Dedifferentiated amniotic fluid mesenchymal stem cell (primary cell): ENCODE data around the gene MED8.
A peak's percentile ranks its signal among the peaks of the same experiment; 100 is the strongest.

Experiments used
- DNase-seq: peaks from one replicate; pipeline ENCODE4 v3.0.0-alpha.2; 2016; ENCODE audit errors: extremely low spot score

MED8 gene

GRCh38 chr1:43389326-43390313 is at the start of gene MED8, which contains the start of gene SZT2:
TSS of gene MED8 (minus strand) at chr1:43389800. CDS start at chr1:43389764, 36 bp downstream.
TSS of gene SZT2 (plus strand) at chr1:43389899. CDS start at chr1:43389969, 70 bp downstream.
- peak; percentile 91 for DNase-seq

GRCh38 chr1:43438953-43439581 is 49.5 kb upstream of the MED8 start:
- DNase-seq = no peak

GRCh38 chr1:43438576-43438952 is 49.0 kb upstream of the MED8 start:
- DNase-seq = no peak

- no peak for DNase-seq
Observed at GRCh38 chr1:43438006-43438405, 48.4 kb upstream of the MED8 start.

GRCh38 chr1:43437031-43437973 is 47.7 kb upstream of the MED8 start:
- DNase-seq = no peak

- DNase-seq = peak; percentile 15
Observed at GRCh38 chr1:43436371-43436770, 46.8 kb upstream of the MED8 start.

GRCh38 chr1:43435146-43436145 is 45.8 kb upstream of the MED8 start:
- DNase-seq = peak; percentile 26

GRCh38 chr1:43434256-43434655 is 44.7 kb upstream of the MED8 start:
- DNase-seq = no peak

GRCh38 chr1:43432907-43433306 is 43.3 kb upstream of the MED8 start:
- no peak for DNase-seq

GRCh38 chr1:43432171-43432860 is 42.7 kb upstream of the MED8 start:
- no peak for DNase-seq

- no peak for DNase-seq
Observed at GRCh38 chr1:43431676-43432075, 42.1 kb upstream of the MED8 start.

GRCh38 chr1:43430831-43431230 is 41.2 kb upstream of the MED8 start:
- DNase-seq = no peak

- no peak for DNase-seq
Observed at GRCh38 chr1:43427941-43428340, 38.3 kb upstream of the MED8 start.

- DNase-seq = no peak
Observed at GRCh38 chr1:43427524-43427923, 37.9 kb upstream of the MED8 start.

GRCh38 chr1:43426221-43426620 is 36.6 kb upstream of the MED8 start:
- DNase-seq = no peak

GRCh38 chr1:43425045-43425444 is 35.4 kb upstream of the MED8 start:
- DNase-seq = no peak

- no peak for DNase-seq
Observed at GRCh38 chr1:43423672-43424550, 34.3 kb upstream of the MED8 start.

GRCh38 chr1:43422995-43423671 is 33.5 kb upstream of the MED8 start:
- no peak for DNase-seq
